Activated naive CD4-positive, alpha-beta T cell treated with anti-CD3 and anti-CD28 coated beads, Interleukin-2, amount 10 ng/mL, durations not matched to agents 7 days and 5 days (primary cell): Measurements from ENCODE around the gene MMAB.

Experiments
- CTCF ChIA-PET: fragments of 350-600 bp; sonication (Branson Sonifier 250); formaldehyde crosslinking; loops from one replicate; lab custom pipeline; 2021; ENCODE audit warnings: antibody characterized with exemption; lab: Charles Lee
- DNase-seq: peaks from one replicate; pipeline ENCODE4 v3.0.0-alpha.2; 2020
- H3K27ac Mint-ChIP-seq: one replicate; pipeline ENCODE4 v1.8.0; 2021; ENCODE audit warnings: mild to moderate bottlenecking, moderate library complexity, mixed read lengths
- H3K27me3 Mint-ChIP-seq: one replicate; pipeline ENCODE4 v1.8.0; 2021; ENCODE audit warnings: mild to moderate bottlenecking, mixed read lengths
- H3K36me3 Mint-ChIP-seq: one replicate; pipeline ENCODE4 v1.8.0; 2021; ENCODE audit warnings: mixed read lengths
- H3K4me1 Mint-ChIP-seq: one replicate; pipeline ENCODE4 v1.8.0; 2021; ENCODE audit warnings: mixed read lengths
- H3K4me3 Mint-ChIP-seq: one replicate; pipeline ENCODE4 v1.8.0; 2021; ENCODE audit warnings: mild to moderate bottlenecking, moderate library complexity, mixed read lengths
- H3K9me3 Mint-ChIP-seq: one replicate; pipeline ENCODE4 v1.8.0; 2021; ENCODE audit warnings: mixed read lengths

The MMAB gene

DNA sequence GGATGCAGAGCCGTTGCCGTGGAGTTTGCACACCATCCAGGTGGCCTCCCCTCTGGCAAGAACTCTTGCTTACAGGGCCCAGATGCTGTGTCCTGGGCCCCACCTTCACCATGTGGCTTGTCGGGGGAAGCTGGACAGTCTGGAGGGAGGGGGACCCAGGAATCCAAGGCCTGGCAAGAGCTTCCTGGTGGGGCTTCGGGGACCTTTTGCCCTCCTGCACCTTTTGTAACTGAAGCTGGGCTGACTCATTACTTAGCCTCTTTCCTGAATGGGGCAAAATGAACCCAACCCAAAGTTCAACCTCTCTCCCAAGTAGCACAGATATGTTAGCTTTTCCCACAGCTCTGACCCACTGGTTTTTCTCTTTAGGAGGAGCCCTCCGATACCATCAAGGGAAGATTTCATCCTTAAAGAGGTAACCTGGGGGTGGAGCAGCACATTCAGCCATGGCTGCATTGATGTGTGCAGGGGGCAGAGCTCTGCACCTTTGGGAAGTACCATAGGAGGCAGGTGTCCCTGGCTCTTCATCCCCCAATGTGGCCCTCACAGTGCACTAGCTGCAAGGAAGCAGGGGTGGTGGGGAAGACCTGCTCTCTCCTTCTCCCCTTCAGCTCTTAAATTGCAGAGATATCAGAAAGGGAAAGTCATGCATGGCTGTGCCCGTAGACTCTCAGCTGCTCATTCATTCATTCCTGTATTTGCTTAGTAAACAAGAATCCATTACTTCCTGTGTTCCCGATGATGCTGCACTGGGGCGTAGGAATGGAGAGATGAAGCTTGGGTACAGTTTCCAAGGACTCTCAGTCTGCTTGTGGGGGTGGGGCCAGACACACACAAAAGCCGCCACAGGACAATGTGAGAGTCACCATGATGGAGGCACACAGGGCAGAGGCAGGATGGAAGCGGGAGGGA is 13.3 kb upstream of the MMAB start:
- no peak overlapping the region for H3K27ac Mint-ChIP-seq
- no peak overlapping the region for H3K4me3 Mint-ChIP-seq
- CTCF ChIA-PET = interaction anchor here (1.9 kb wide), 1 partner anchor 10 kb away, joined by 7 read pairs; no protein-coding TSS in a partner anchor
- no peak for DNase-seq
- no peaks in the 10 kb centered on the region for H3K9me3 Mint-ChIP-seq
- no peaks in the 10 kb centered on the region for H3K27me3 Mint-ChIP-seq
- H3K4me1 Mint-ChIP-seq = no peaks in the 10 kb centered on the region
- peaks cover 32% of the 10 kb centered on the region for H3K36me3 Mint-ChIP-seq

- H3K9me3 Mint-ChIP-seq = no peaks in the 10 kb centered on the region
- H3K4me1 Mint-ChIP-seq = no peaks in the 10 kb centered on the region
- no peak overlapping the region for H3K4me3 Mint-ChIP-seq
- H3K27ac Mint-ChIP-seq = no peak overlapping the region
- peaks cover 47% of the 10 kb centered on the region for H3K36me3 Mint-ChIP-seq
- no peak for DNase-seq
- no peaks in the 10 kb centered on the region for H3K27me3 Mint-ChIP-seq
- CTCF ChIA-PET = no interaction called here
Measured at GRCh38 chr12:109583733-109584132, 10.4 kb upstream of the MMAB start.

- H3K27me3 Mint-ChIP-seq = no peaks in the 10 kb centered on the region
- H3K9me3 Mint-ChIP-seq = no peaks in the 10 kb centered on the region
- no peak overlapping the region for H3K4me3 Mint-ChIP-seq
- H3K27ac Mint-ChIP-seq = no peak overlapping the region
- H3K36me3 Mint-ChIP-seq = peaks cover 50% of the 10 kb centered on the region
- CTCF ChIA-PET = interaction anchor here (1.5 kb wide), 1 partner anchor 15 kb away, joined by 5 read pairs; no protein-coding TSS in a partner anchor
- DNase-seq = no peak
- H3K4me1 Mint-ChIP-seq = no peaks in the 10 kb centered on the region
Measured at GRCh38 chr12:109582636-109583035, 9.3 kb upstream of the MMAB start.

- CTCF ChIA-PET = interaction anchor here (1.5 kb wide), 1 partner anchor 16 kb away, joined by 5 read pairs; no protein-coding TSS in a partner anchor
- Mint-ChIP-seq H3K4me3 (no peak overlapping the region), H3K27me3 (no peaks in the 10 kb centered on the region), H3K4me1 (no peaks in the 10 kb centered on the region), H3K36me3 (peaks cover 54% of the 10 kb centered on the region), H3K9me3 (no peaks in the 10 kb centered on the region), H3K27ac (no peak overlapping the region)
- DNase-seq = no peak
Measured at GRCh38 chr12:109581856-109582255, 8.6 kb upstream of the MMAB start.

DNA sequence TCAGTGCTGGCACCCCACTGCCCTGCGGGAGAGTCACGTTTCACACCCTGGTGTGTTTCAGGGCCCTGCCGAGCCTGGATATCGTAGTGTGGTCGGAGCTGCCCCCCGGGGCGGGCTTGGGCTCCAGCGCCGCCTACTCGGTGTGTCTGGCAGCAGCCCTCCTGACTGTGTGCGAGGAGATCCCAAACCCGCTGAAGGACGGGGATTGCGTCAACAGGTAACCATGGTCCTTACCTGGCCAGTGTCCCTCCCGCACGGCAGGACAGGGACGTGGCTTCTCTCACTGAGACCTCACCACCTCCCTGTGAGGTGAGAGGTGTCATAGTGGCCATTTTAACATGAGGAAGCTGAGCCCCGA is 8.0 kb upstream of the MMAB start:
- H3K4me1 Mint-ChIP-seq = no peaks in the 10 kb centered on the region
- no peaks in the 10 kb centered on the region for H3K9me3 Mint-ChIP-seq
- no peak overlapping the region for H3K27ac Mint-ChIP-seq
- no peaks in the 10 kb centered on the region for H3K27me3 Mint-ChIP-seq
- peaks cover 51% of the 10 kb centered on the region for H3K36me3 Mint-ChIP-seq
- no peak overlapping the region for H3K4me3 Mint-ChIP-seq
- no peak for DNase-seq
- CTCF ChIA-PET = interaction anchor here (1.5 kb wide), 1 partner anchor 16 kb away, joined by 5 read pairs; no protein-coding TSS in a partner anchor

- H3K27ac Mint-ChIP-seq = no peak overlapping the region
- no peaks in the 10 kb centered on the region for H3K9me3 Mint-ChIP-seq
- H3K4me3 Mint-ChIP-seq = no peak overlapping the region
- H3K4me1 Mint-ChIP-seq = no peaks in the 10 kb centered on the region
- CTCF ChIA-PET = no interaction called here
- no peaks in the 10 kb centered on the region for H3K27me3 Mint-ChIP-seq
- DNase-seq = no peak
- H3K36me3 Mint-ChIP-seq = peaks cover 53% of the 10 kb centered on the region
Measured at GRCh38 chr12:109580684-109581333, 7.5 kb upstream of the MMAB start.

GRCh38 chr12:109580272-109580671 is 7.0 kb upstream of the MMAB start:
- Mint-ChIP-seq H3K36me3 (peaks cover 56% of the 10 kb centered on the region), H3K9me3 (no peaks in the 10 kb centered on the region), H3K27me3 (no peaks in the 10 kb centered on the region), H3K27ac (no peak overlapping the region), H3K4me1 (no peaks in the 10 kb centered on the region), H3K4me3 (no peak overlapping the region)
- no peak for DNase-seq
- CTCF ChIA-PET = no interaction called here

DNA sequence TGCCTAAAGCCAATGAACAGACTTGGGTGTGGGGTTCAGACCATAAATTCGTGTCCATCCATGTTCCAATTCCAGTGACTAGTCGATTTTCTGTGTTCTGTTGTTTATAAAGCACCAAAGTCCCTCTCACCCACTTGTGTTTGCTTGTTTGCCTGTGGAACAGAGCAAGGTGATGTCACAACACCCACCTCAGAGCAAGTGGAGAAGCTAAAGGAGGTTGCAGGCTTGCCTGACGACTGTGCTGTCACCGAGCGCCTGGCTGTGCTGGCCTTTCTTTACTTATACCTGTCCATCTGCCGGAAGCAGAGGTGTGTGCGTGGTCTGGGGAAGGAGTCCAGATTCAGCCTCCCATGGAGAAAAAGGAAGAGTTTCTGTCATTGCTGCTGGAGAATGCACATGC is 6.3 kb upstream of the MMAB start:
- Mint-ChIP-seq H3K27ac (no peak overlapping the region), H3K4me3 (no peak overlapping the region), H3K36me3 (peaks cover 55% of the 10 kb centered on the region), H3K4me1 (peaks cover 6% of the 10 kb centered on the region), H3K27me3 (no peaks in the 10 kb centered on the region), H3K9me3 (no peaks in the 10 kb centered on the region)
- no peak for DNase-seq
- CTCF ChIA-PET = no interaction called here

DNA sequence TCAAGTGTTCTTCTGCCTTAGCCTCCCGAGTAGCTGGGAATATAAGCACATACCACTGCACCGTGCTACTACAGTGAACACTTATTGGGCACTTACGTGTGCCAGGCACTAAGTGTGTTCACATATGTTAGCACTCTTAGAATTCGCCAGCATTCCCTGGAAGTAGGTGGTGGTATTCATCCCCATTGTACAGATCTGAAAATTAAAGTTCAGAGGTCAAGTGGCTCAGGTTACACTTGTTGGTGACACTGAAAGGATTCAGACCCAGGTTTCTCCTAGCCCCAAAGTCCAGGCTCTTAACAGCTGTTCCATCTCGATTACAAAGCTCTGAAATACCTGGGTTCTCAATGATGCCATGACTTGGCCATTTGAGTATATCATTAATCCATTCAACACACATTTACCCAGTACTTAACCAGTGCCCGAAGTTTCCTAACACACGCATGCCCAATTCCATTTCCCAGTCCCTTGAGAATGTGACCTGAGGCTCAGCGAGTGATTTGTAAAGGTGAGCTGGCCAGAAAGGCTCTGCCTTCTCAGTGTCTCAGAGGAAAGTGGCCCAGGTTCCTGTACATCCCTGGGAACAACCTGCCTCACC is 5.1 kb upstream of the MMAB start:
- CTCF ChIA-PET = no interaction called here
- peaks cover 52% of the 10 kb centered on the region for H3K36me3 Mint-ChIP-seq
- H3K27ac Mint-ChIP-seq = no peak overlapping the region

GRCh38 chr12:109577311-109577710 is 4.0 kb upstream of the MMAB start:
- H3K9me3 Mint-ChIP-seq = no peaks in the 10 kb centered on the region
- CTCF ChIA-PET = no interaction called here
- peaks cover 6% of the 10 kb centered on the region for H3K27me3 Mint-ChIP-seq
- peaks cover 58% of the 10 kb centered on the region for H3K36me3 Mint-ChIP-seq
- H3K4me1 Mint-ChIP-seq = peaks cover 27% of the 10 kb centered on the region
- DNase-seq = no peak
- no peak overlapping the region for H3K4me3 Mint-ChIP-seq
- no peak overlapping the region for H3K27ac Mint-ChIP-seq

More for the DNA sequence above, 5.1 kb upstream of the MMAB start:
- H3K27me3 Mint-ChIP-seq = peaks cover under 1% of the 10 kb centered on the region
- H3K4me3 Mint-ChIP-seq = no peak overlapping the region
- H3K9me3 Mint-ChIP-seq = no peaks in the 10 kb centered on the region
- peaks cover 16% of the 10 kb centered on the region for H3K4me1 Mint-ChIP-seq
- DNase-seq = no peak

DNA sequence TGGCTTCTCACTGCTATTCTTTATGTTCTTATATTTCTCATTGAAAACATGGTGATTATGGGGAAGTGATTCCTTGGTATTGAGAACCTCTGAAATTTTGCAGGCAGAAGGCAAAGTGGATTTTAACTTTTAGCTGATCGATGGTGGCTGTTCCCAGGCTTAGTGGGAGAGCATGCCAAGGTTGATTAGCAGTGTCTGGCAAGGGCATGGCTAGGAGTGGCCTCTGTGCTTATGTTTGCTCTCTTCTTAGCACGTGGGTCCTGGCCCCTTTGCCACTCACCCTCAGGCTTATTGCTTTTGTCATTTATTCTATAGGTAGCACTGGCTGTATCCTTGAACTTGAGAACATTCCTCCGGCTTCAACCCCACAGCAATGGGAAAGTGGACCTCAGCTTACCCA is 2.4 kb upstream of the MMAB start:
- CTCF ChIA-PET = interaction anchor here (0.8 to 2.8 kb wide), 3 partner anchors 22 to 200 kb away, joined by 7 to 17 read pairs (median 7); no protein-coding TSS in a partner anchor
- Mint-ChIP-seq H3K36me3 (peaks cover 57% of the 10 kb centered on the region), H3K27me3 (peaks cover 6% of the 10 kb centered on the region), H3K9me3 (no peaks in the 10 kb centered on the region), H3K27ac (no peak overlapping the region), H3K4me3 (no peak overlapping the region), H3K4me1 (peaks cover 33% of the 10 kb centered on the region)
- DNase-seq = no peak

DNA sequence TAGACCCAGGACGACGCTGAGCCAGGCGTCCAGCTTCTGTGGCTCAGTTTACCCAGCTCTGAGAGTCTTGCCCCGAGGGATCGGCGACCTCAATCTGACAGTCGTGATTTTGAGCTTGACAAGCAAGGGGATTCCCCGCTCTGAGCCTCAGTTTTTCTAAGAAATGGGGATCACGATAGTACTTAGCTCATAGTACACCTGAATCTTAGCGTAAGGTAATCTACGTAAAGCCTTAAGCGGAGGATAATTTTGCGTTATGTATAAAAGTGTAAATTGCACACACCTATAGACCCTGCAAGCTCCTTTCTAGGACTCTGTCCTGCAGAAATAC is 575 bp upstream of the MMAB start:
- CTCF ChIA-PET = interaction anchor here (0.9 to 2.8 kb wide), 4 partner anchors 14 to 202 kb away, joined by 3 to 17 read pairs (median 5); no protein-coding TSS in a partner anchor
- Mint-ChIP-seq H3K27ac (peak overlapping the region; percentile 90), H3K27me3 (peaks cover 6% of the 10 kb centered on the region), H3K4me1 (peaks cover 33% of the 10 kb centered on the region), H3K36me3 (peaks cover 51% of the 10 kb centered on the region), H3K9me3 (no peaks in the 10 kb centered on the region), H3K4me3 (peak overlapping the region; percentile 88)
- no peak for DNase-seq

GRCh38 chr12:109572506-109572845 is 828 bp downstream of the MMAB start:
- H3K4me1 Mint-ChIP-seq = peaks cover 33% of the 10 kb centered on the region
- H3K27ac Mint-ChIP-seq = peak overlapping the region; percentile 90
- H3K27me3 Mint-ChIP-seq = peaks cover 6% of the 10 kb centered on the region
- peak overlapping the region; percentile 88 for H3K4me3 Mint-ChIP-seq
- CTCF ChIA-PET = interaction anchor here (0.7 kb wide), 1 partner anchor 25 kb away, joined by 3 read pairs; no protein-coding TSS in a partner anchor
- no peak for DNase-seq
- H3K36me3 Mint-ChIP-seq = peaks cover 38% of the 10 kb centered on the region
- no peaks in the 10 kb centered on the region for H3K9me3 Mint-ChIP-seq

DNA sequence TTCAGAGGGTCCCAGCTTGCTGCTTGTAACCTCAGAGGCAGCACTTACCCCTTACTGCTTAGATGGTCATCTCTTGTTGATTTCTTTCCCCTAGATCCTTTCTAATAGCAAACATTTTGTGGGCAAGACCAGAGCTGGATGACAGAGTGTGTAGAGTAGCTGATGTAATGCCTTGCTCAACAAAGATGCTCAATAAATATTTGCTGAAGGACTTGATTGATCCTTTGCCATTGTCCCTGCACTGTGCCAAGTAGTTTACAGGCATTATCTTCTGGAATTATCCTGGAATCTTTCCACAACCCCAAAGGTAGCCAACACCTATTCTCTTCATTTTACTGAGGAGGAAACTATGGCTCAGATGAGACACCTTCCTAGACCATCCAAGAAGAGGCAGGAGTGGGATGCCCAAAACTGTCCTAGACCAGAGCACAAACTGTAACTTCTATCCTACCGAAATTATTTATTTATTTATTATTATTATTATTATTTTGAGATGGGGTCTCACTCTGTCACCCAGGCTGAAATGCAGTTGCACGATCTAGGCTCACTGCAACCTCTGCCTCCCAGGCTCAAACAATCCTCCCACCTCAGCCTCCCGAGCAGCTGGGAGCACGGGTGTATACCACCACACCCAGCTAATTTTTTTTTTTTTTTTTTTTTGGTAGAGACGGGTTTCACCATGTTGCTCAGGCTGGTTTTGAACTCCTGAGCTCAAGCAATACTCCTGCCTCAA is 1.4 kb downstream of the MMAB start:
- Mint-ChIP-seq H3K36me3 (peaks cover 33% of the 10 kb centered on the region), H3K4me1 (peaks cover 33% of the 10 kb centered on the region), H3K4me3 (no peak overlapping the region), H3K27me3 (peaks cover 6% of the 10 kb centered on the region), H3K9me3 (no peaks in the 10 kb centered on the region), H3K27ac (no peak overlapping the region)
- no peak for DNase-seq
- CTCF ChIA-PET = interaction anchor here (0.7 kb wide), 1 partner anchor 26 kb away, joined by 3 read pairs; no protein-coding TSS in a partner anchor
